Activated CD4-positive, alpha-beta T cell treated with anti-CD3 and anti-CD28 coated beads for 36 hours (primary cell): ENCODE results near the gene CSTF1. TPM values are rescaled to one million over a fixed set of nuclear protein-coding genes. Genes with fewer than 3 reads are reported as not detected.
"Not testable (repeated sequence)": the region's sequence is repeated elsewhere in the genome, so short reads cannot be mapped to it uniquely, and the experiment has no call there.

Source experiments
- ATAC-seq: fragments of 200-7000 bp; cut with Tn5 transposase; one replicate; pipeline ENCODE4 v1.10.0; 2021; ENCODE audit warnings: mild to moderate bottlenecking, moderate library complexity
- CTCF ChIA-PET: fragments of 350-600 bp; sonication (Branson Sonifier 250); formaldehyde crosslinking; loops from one replicate; lab custom pipeline; 2021; ENCODE audit warnings: antibody characterized with exemption; lab: Charles Lee
- POLR2A ChIA-PET: fragments of 350-600 bp; sonication (Branson Sonifier 250); formaldehyde crosslinking; loops from one replicate; lab custom pipeline; 2021; ENCODE audit warnings: antibody characterized with exemption, inconsistent platforms; lab: Charles Lee
- DNase-seq: peaks from one replicate; pipeline ENCODE4 v3.0.0-alpha.2; 2020
- H3K27ac Mint-ChIP-seq: one replicate; pipeline ENCODE4 v1.8.0; 2021; ENCODE audit warnings: mixed read lengths
- H3K27me3 Mint-ChIP-seq: one replicate; pipeline ENCODE4 v1.8.0; 2021; ENCODE audit warnings: mixed read lengths
- H3K36me3 Mint-ChIP-seq: one replicate; pipeline ENCODE4 v1.8.0; 2021; ENCODE audit warnings: low read depth, mixed read lengths
- H3K4me1 Mint-ChIP-seq: one replicate; pipeline ENCODE4 v1.8.0; 2021; ENCODE audit warnings: mixed read lengths
- H3K4me3 Mint-ChIP-seq: one replicate; pipeline ENCODE4 v1.8.0; 2021; ENCODE audit warnings: mild to moderate bottlenecking, moderate library complexity, mixed read lengths
- H3K9me3 Mint-ChIP-seq: one replicate; pipeline ENCODE4 v1.8.0; 2021; ENCODE audit warnings: low read depth, mixed read lengths
- intact Hi-C, 2 experiments: fragments of 100-400 bp; cut with DNase I in 1 of 2; cut with micrococcal nuclease in 1 of 2; formaldehyde crosslinking; loops; one replicate each; pipeline versions ENCODE4 v1.14.2 to v1.15.1; 2022 to 2024; cut with DNase I, micrococcal nuclease
- total RNA-seq, 2 experiments: library from RNA; stranded (reverse); gene quantifications; one replicate each; pipeline ENCODE4 v1.2.3, GENCODE V29; 2021

Gene CSTF1
- total RNA-seq, 2 experiments from 2014 or later = 62.0 to 84.2 TPM

DNA sequence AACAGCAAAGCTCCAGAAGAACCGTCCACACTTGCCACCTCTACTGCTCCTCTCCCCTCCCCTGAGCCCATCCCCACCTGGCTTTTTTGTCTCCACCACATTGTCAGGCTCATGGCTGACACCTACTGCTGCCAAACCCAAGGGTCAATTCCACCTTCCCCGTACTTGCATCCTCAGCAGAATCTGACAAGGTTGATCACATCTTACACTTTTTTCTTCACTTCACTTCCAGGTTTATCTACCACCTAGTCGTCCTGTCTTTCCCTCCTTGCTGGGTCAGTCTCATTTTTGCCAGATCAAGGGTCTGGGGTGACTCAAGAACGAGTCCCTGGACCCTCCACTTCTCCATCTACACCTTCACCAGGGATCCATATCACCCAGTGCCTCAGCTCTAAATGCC lies 3.6 kb upstream of the CSTF1 start:
- CTCF ChIA-PET = no interaction called here
- POLR2A ChIA-PET = interaction anchor here (0.6 kb wide), 1 partner anchor 30 kb away, joined by 3 read pairs; the partner anchor contains the start of gene FAM210B
- H3K4me1 Mint-ChIP-seq = peaks cover 27% of the 10 kb centered on the region
- no peak for DNase-seq
- no peak for ATAC-seq
- intact Hi-C loops = no loop called here
- H3K9me3 Mint-ChIP-seq = no peaks in the 10 kb centered on the region
- H3K36me3 Mint-ChIP-seq = peaks cover 69% of the 10 kb centered on the region
- no peak overlapping the region for H3K27ac Mint-ChIP-seq
- H3K4me3 Mint-ChIP-seq = no peak overlapping the region
- H3K27me3 Mint-ChIP-seq = no peaks in the 10 kb centered on the region

DNA sequence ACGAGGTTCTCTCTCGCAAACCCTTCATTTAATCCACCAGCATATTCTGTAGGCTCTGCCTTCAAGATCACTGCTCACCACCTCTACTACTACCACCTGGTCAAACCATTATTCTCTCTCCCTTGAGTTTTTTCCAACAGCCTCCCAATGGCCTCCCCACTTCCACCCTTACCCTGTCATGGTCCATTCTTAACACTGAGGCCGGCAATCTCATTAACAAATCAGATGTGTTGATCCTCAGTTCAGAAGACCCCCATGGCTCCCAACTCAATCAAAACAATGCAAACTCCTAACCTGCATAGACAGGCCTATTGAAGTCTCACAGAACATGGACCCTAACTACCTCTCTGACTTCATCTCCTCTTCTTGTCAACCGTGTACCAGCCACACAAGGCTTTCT lies 2.6 kb upstream of the CSTF1 start:
- Mint-ChIP-seq H3K4me1 (peaks cover 36% of the 10 kb centered on the region), H3K36me3 (peaks cover 66% of the 10 kb centered on the region), H3K9me3 (no peaks in the 10 kb centered on the region), H3K27ac (peak overlapping the region; percentile 31), H3K4me3 (peak overlapping the region; percentile 43), H3K27me3 (no peaks in the 10 kb centered on the region)
- DNase-seq (no peak), ATAC-seq (no peak)
- CTCF ChIA-PET = no interaction called here
- POLR2A ChIA-PET = no interaction called here
- intact Hi-C loops = no loop called here

- ATAC-seq, H3K27ac Mint-ChIP-seq, DNase-seq, H3K27me3 Mint-ChIP-seq, H3K9me3 Mint-ChIP-seq, POLR2A ChIA-PET, CTCF ChIA-PET, intact Hi-C loops, H3K4me3 Mint-ChIP-seq: not testable (repeated sequence)
- peaks cover 41% of the 10 kb centered on the region for H3K4me1 Mint-ChIP-seq
- peaks cover 63% of the 10 kb centered on the region for H3K36me3 Mint-ChIP-seq
Observed at GRCh38 chr20:56390396-56390795, 2.0 kb upstream of the CSTF1 start.

DNA sequence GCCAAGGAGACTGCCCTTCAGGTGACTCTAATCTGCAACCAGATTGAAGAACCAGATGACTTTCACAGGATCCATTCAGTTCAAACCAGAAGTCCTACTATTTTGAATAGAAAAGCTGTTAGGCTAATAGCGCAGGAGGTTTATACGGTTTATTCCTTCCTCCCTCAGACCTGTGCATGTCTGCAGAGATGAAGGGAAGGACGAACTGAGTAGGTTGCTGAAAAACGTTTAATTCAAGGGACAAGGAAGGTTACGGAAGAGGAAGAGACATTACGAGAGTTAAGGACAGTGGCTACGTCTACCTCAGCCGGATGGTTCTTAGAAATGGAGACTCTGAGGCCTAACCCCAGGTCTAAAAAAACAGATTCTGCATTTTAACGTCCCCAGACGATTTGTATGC lies 1.4 kb upstream of the CSTF1 start:
- no peak overlapping the region for H3K4me3 Mint-ChIP-seq
- DNase-seq = no peak
- H3K36me3 Mint-ChIP-seq = peaks cover 63% of the 10 kb centered on the region
- ATAC-seq = no peak
- H3K9me3 Mint-ChIP-seq = no peaks in the 10 kb centered on the region
- intact Hi-C loops = no loop called here
- H3K27ac Mint-ChIP-seq = no peak overlapping the region
- POLR2A ChIA-PET = interaction anchor here (1.0 kb wide), 1 partner anchor 8 kb away, joined by 3 read pairs; no protein-coding TSS in a partner anchor
- H3K27me3 Mint-ChIP-seq = no peaks in the 10 kb centered on the region
- peaks cover 41% of the 10 kb centered on the region for H3K4me1 Mint-ChIP-seq
- CTCF ChIA-PET = interaction anchor here (1.9 kb wide), 1 partner anchor 33 kb away, joined by 6 read pairs; no protein-coding TSS in a partner anchor

DNA sequence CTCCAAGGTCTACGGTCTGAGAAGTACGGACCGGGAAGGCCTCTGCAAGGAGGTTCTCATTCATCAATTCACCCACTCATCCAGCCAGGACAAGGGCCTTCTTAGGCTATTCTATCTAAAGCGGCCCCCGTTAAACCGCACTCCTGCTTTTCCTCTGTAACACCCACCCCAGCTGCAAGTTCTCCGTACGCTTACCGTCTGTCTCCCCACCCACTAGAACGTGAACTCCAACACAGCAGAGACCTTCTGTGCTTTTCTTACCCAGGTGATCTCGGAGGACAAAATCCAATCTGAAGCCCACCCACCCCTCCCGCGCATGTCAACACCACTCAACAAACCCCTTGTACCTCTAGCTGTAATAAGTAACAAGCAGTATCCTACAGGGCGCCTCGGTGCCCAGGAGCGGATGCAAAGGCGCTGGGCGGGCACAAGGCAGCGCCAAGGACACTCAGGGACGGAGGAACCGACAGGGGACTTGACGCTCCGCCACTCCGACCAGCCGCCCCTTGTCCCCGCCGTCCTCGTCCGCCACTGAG lies 781 bp upstream of the CSTF1 start:
- ATAC-seq (peak; percentile 37), DNase-seq (no peak)
- peaks cover 59% of the 10 kb centered on the region for H3K36me3 Mint-ChIP-seq
- H3K4me1 Mint-ChIP-seq = peaks cover 41% of the 10 kb centered on the region
- POLR2A ChIA-PET = interaction anchor here (0.5 to 1.1 kb wide), 4 partner anchors 9 to 37 kb away, joined by 3 to 4 read pairs (median 3); partner anchors contain the start of gene FAM210B
- no peak overlapping the region for H3K4me3 Mint-ChIP-seq
- no peak overlapping the region for H3K27ac Mint-ChIP-seq
- H3K9me3 Mint-ChIP-seq = no peaks in the 10 kb centered on the region
- CTCF ChIA-PET = interaction anchor here (0.7 to 1.9 kb wide), 7 partner anchors 20 to 93 kb away, joined by 3 to 6 read pairs (median 4); partner anchors contain the start of genes CASS4 and FAM210B
- intact Hi-C loops = loop anchor here (1.0 kb wide), 4 partner anchors 9 to 77 kb away; partner anchors contain the start of genes RTF2 (in 2 of the 2) and FAM210B (in 1 of the 2)
- H3K27me3 Mint-ChIP-seq = no peaks in the 10 kb centered on the region

DNA sequence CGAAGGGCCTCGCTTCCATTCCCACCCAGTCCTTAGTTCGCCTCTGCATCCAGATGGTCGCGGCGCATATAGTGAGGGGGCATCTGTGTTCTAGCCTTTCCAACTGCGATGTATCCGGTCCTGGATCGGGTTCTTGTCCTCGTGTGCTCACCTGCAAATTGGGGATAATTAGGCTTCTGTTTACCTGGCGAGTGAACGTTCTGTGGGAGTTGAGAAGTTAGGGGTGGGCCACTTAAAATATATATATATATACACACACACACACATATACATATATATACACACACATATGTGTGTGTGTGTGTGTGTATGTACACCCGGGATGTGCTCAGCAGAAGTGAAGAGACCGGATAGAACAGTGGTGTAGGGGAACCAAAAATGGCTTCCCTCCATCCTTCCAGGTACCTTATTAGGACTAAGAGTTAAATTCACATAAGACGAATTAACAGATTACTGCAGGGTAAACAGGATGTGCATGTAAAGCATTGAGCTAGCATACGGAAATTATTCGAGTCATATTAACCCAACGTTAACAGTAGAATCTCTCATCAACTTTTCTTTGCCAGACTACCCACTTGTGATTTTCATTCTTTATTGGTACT lies 537 bp downstream of the CSTF1 start:
- Mint-ChIP-seq H3K36me3 (peaks cover 58% of the 10 kb centered on the region), H3K27me3 (no peaks in the 10 kb centered on the region)
- CTCF ChIA-PET = interaction anchor here (1.2 to 1.9 kb wide), 3 partner anchors 29 to 77 kb away, joined by 3 to 6 read pairs (median 4); no protein-coding TSS in a partner anchor

GRCh38 chr20:56393653-56394052 lies 1.2 kb downstream of the CSTF1 start:
- peaks cover 55% of the 10 kb centered on the region for H3K36me3 Mint-ChIP-seq
- intact Hi-C loops = no loop called here
- no peak for ATAC-seq
- DNase-seq = no peak
- peaks cover 43% of the 10 kb centered on the region for H3K4me1 Mint-ChIP-seq
- ChIA-PET CTCF (interaction anchor here (2.5 kb wide), 1 partner anchor 19 kb away, joined by 14 read pairs; the partner anchor contains the start of gene CASS4), POLR2A (interaction anchor here (0.6 to 2.3 kb wide), 5 partner anchors 13 to 203 kb away, joined by 3 to 6 read pairs (median 4); partner anchors contain the start of gene CASS4)
- H3K27ac Mint-ChIP-seq = no peak overlapping the region
- no peaks in the 10 kb centered on the region for H3K9me3 Mint-ChIP-seq
- H3K4me3 Mint-ChIP-seq = no peak overlapping the region
- H3K27me3 Mint-ChIP-seq = no peaks in the 10 kb centered on the region

More for the DNA sequence above, 537 bp downstream of the CSTF1 start:
- Mint-ChIP-seq H3K4me3 (no peak overlapping the region), H3K4me1 (peaks cover 43% of the 10 kb centered on the region), H3K9me3 (no peaks in the 10 kb centered on the region), H3K27ac (no peak overlapping the region)
- DNase-seq (peak; percentile 25), ATAC-seq (peak; percentile 8)
- intact Hi-C loops = loop anchor here (1.0 kb wide), 4 partner anchors 7 to 75 kb away; partner anchors contain the start of genes RTF2 (in 2 of the 2) and FAM210B (in 1 of the 2)
- POLR2A ChIA-PET = interaction anchor here (0.6 to 2.3 kb wide), 3 partner anchors 19 to 77 kb away, joined by 3 to 6 read pairs (median 4); partner anchors contain the start of gene CASS4

- H3K9me3 Mint-ChIP-seq = no peaks in the 10 kb centered on the region
- intact Hi-C loops = no loop called here
- ChIA-PET CTCF (interaction anchor here (0.6 to 2.5 kb wide), 6 partner anchors 9 to 28 kb away, joined by 3 to 14 read pairs (median 5); partner anchors contain the start of gene CASS4), POLR2A (interaction anchor here (0.7 kb wide), 1 partner anchor 236 kb away, joined by 3 read pairs; no protein-coding TSS in a partner anchor)
- no peaks in the 10 kb centered on the region for H3K27me3 Mint-ChIP-seq
- no peak for ATAC-seq
- H3K4me3 Mint-ChIP-seq = no peak overlapping the region
- peak overlapping the region; percentile 8 for H3K27ac Mint-ChIP-seq
- H3K4me1 Mint-ChIP-seq = peaks cover 41% of the 10 kb centered on the region
- H3K36me3 Mint-ChIP-seq = peaks cover 50% of the 10 kb centered on the region
- DNase-seq = no peak
Observed at GRCh38 chr20:56395166-56395565, 2.7 kb downstream of the CSTF1 start.

- peak; percentile 70 for ATAC-seq
- no peaks in the 10 kb centered on the region for H3K9me3 Mint-ChIP-seq
- ChIA-PET POLR2A (no interaction called here), CTCF (interaction anchor here (0.6 to 1.6 kb wide), 6 partner anchors 10 to 108 kb away, joined by 3 to 7 read pairs (median 4); partner anchors contain the start of gene CASS4)
- no peak overlapping the region for H3K27ac Mint-ChIP-seq
- no peaks in the 10 kb centered on the region for H3K27me3 Mint-ChIP-seq
- peak; percentile 74 for DNase-seq
- peaks cover 62% of the 10 kb centered on the region for H3K36me3 Mint-ChIP-seq
- intact Hi-C loops = loop anchor here (1.0 kb wide), 4 partner anchors 8 to 177 kb away; partner anchors contain the start of genes RTF2 (in 2 of the 2), AURKA (in 1 of the 2) and CSTF1 (in 1 of the 2)
- H3K4me3 Mint-ChIP-seq = no peak overlapping the region
- peaks cover 32% of the 10 kb centered on the region for H3K4me1 Mint-ChIP-seq
Observed at GRCh38 chr20:56400001-56400640, 7.7 kb downstream of the CSTF1 start.

DNA sequence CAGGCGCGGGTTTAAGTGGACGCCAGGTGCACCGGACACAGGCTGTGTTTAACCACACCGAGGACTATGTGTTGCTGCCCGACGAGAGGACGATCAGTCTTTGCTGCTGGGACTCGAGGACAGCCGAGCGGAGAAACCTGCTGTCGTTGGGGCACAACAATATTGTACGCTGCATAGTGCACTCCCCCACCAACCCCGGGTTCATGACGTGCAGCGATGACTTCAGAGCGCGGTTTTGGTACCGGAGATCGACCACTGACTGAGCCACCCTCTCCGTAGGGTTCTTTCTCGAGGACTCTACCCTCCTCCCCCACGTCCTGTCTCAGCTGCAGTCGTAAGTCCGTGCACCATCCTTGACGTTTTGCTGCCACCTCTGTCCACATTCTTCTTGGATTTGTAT lies 11.0 kb downstream of the CSTF1 start:
- ATAC-seq (peak; percentile 92), DNase-seq (peak; percentile 75)
- H3K4me1 Mint-ChIP-seq = peaks cover 31% of the 10 kb centered on the region
- ChIA-PET CTCF (interaction anchor here (1.3 kb wide), 1 partner anchor 9 kb away, joined by 3 read pairs; no protein-coding TSS in a partner anchor), POLR2A (no interaction called here)
- peaks cover 68% of the 10 kb centered on the region for H3K36me3 Mint-ChIP-seq
- no peaks in the 10 kb centered on the region for H3K9me3 Mint-ChIP-seq
- intact Hi-C loops = no loop called here
- no peaks in the 10 kb centered on the region for H3K27me3 Mint-ChIP-seq
- peak overlapping the region; percentile 65 for H3K27ac Mint-ChIP-seq
- peak overlapping the region; percentile 30 for H3K4me3 Mint-ChIP-seq

GRCh38 chr20:56405356-56405755 lies 12.9 kb downstream of the CSTF1 start:
- intact Hi-C loops, H3K4me3 Mint-ChIP-seq, CTCF ChIA-PET, H3K27ac Mint-ChIP-seq, DNase-seq, ATAC-seq, POLR2A ChIA-PET, H3K27me3 Mint-ChIP-seq, H3K9me3 Mint-ChIP-seq: not testable (repeated sequence)
- Mint-ChIP-seq H3K4me1 (peaks cover 20% of the 10 kb centered on the region), H3K36me3 (peaks cover 62% of the 10 kb centered on the region)
